Endothelial cell of umbilical vein (primary cell): Measurements from ENCODE around the gene FOXC1. TPM values are rescaled to one million over a fixed set of nuclear protein-coding genes. Genes with fewer than 3 reads are reported as not detected.

Experiments used
- BruUV-seq: library from RNA; stranded (reverse); fragments of 400-500 nt; replicated peaks from 2 replicates; lab custom pipeline; 2021; lab: Mats Ljungman, UMichigan
- CTCF ChIA-PET: fragments of 300-600, 350-600 bp; sonication (Branson Sonifier 250); formaldehyde crosslinking; loops from one replicate; lab custom pipeline; 2021; ENCODE audit warnings: antibody characterized with exemption, inconsistent platforms; lab: Charles Lee
- POLR2A ChIA-PET: fragments of 300-600, 350-600 bp; sonication (Branson Sonifier 250); formaldehyde crosslinking; loops from one replicate; lab custom pipeline; 2021; ENCODE audit warnings: antibody characterized with exemption, inconsistent platforms; lab: Charles Lee
- DNase-seq: peaks from one replicate; pipeline ENCODE4 v3.0.0-alpha.2; 2011; ENCODE audit warnings: low read depth, low spot score
- FAIRE-seq: peaks from 2 replicates; lab custom pipeline; 2011; peaks lifted over from hg19 to GRCh38; lab: Jason Lieb, UNC
- H2AFZ ChIP-seq: 2 replicates; pipeline ENCODE4 v1.6.0; 2012; ENCODE audit warnings: low read depth, low read length, control low read depth, inconsistent platforms
- H3K27ac ChIP-seq: 2 replicates; pipeline ENCODE4 v1.5.1; 2011; ENCODE audit warnings: low read depth, mild to moderate bottlenecking, control low read depth, low read length, moderate library complexity; ENCODE audit not compliant: insufficient read depth
- H3K27me3 ChIP-seq, 2 experiments: 2 replicates each; pipeline versions ENCODE4 v1.6.0 to v1.6.1; 2011; ENCODE audit warnings: low read length in 2 of 2, mixed read lengths in 1 of 2; ENCODE audit not compliant: control insufficient read depth in 2 of 2, insufficient read depth in 2 of 2
- H3K36me3 ChIP-seq, 2 experiments: 2 replicates in 1 of 2; 3 replicates in 1 of 2; pipeline ENCODE4 v1.5.1; 2011; ENCODE audit warnings: low read length in 2 of 2, mild to moderate bottlenecking in 1 of 2, moderate library complexity in 1 of 2; ENCODE audit not compliant: control insufficient read depth in 2 of 2, insufficient read depth in 2 of 2; ENCODE audit errors: extremely low read depth in 1 of 2
- H3K4me1 ChIP-seq: 3 replicates; pipeline ENCODE4 v1.5.1; 2011; ENCODE audit warnings: mild to moderate bottlenecking, low read length; ENCODE audit not compliant: control insufficient read depth, insufficient read depth; ENCODE audit errors: extremely low read depth
- H3K4me2 ChIP-seq: 2 replicates; pipeline ENCODE4 v1.6.1; 2011; ENCODE audit warnings: low read length, control low read depth, mixed read lengths; ENCODE audit not compliant: insufficient read depth
- H3K4me3 ChIP-seq, 3 experiments: fragments of 200-600 bp in 1 of 3; sonication (generic), shearing (Covaris generic) in 1 of 3; replicated peaks in 1 of 3; 2 replicates each; pipeline ENCODE4 v1.5.1; 2011 to 2016; ENCODE audit warnings: control low read depth in 3 of 3, low read length in 3 of 3, mild to moderate bottlenecking in 2 of 3, inconsistent platforms in 1 of 3, low read depth in 1 of 3, moderate library complexity in 1 of 3; ENCODE audit not compliant: insufficient read depth in 1 of 3
- H3K79me2 ChIP-seq: 2 replicates; pipeline ENCODE4 v1.6.0; 2012; ENCODE audit warnings: low read length, inconsistent platforms; ENCODE audit not compliant: control insufficient read depth, insufficient read depth
- H3K9ac ChIP-seq: replicated peaks from 2 replicates; pipeline ENCODE3; 2011; ENCODE audit warnings: low read length, control low read depth; ENCODE audit not compliant: insufficient read depth; ENCODE audit errors: extremely low read depth
- H3K9me1 ChIP-seq: replicated peaks from 3 replicates; pipeline ENCODE4 v1.6.0; 2011; ENCODE audit warnings: mild to moderate bottlenecking, low read length; ENCODE audit not compliant: control insufficient read depth, insufficient read depth; ENCODE audit errors: extremely low read depth
- H3K9me3 ChIP-seq: replicated peaks from 2 replicates; pipeline ENCODE4 v1.5.1; 2012; ENCODE audit warnings: low read length, inconsistent platforms; ENCODE audit not compliant: control insufficient read depth, insufficient read depth
- H4K20me1 ChIP-seq: replicated peaks from 2 replicates; pipeline ENCODE3; 2011; ENCODE audit warnings: mild to moderate bottlenecking, low read length; ENCODE audit not compliant: control insufficient read depth, insufficient read depth; ENCODE audit errors: extremely low read depth
- EZH2 ChIP-seq: IDR thresholded peaks from 2 replicates; pipeline ENCODE4 v1.6.1; 2012; ENCODE audit warnings: borderline replicate concordance, low read depth, mild to moderate bottlenecking, moderate library complexity, low read length, inconsistent platforms; ENCODE audit not compliant: severe bottlenecking
- FOS ChIP-seq: IDR thresholded peaks from 2 replicates; pipeline ENCODE4 v1.6.1; 2011; ENCODE audit warnings: mild to moderate bottlenecking, low read length, moderate library complexity, borderline replicate concordance; ENCODE audit not compliant: insufficient read depth
- GATA2 ChIP-seq: IDR thresholded peaks from 2 replicates; pipeline ENCODE4 v1.7.0; 2011; ENCODE audit warnings: low read depth, mild to moderate bottlenecking, moderate library complexity, mixed read lengths, low read length; ENCODE audit not compliant: insufficient read length, insufficient read depth
- JUN ChIP-seq: IDR thresholded peaks from 2 replicates; pipeline ENCODE4 v1.6.1; 2011; ENCODE audit warnings: borderline replicate concordance, low read depth; ENCODE audit not compliant: insufficient read length, insufficient read depth
- MYC ChIP-seq: IDR thresholded peaks from one replicate; pipeline ENCODE4 v1.6.1; 2011; ENCODE audit warnings: mild to moderate bottlenecking, low read depth, low read length
- POLR2A ChIP-seq: IDR thresholded peaks from 2 replicates; pipeline ENCODE4 v1.6.1; 2012; ENCODE audit warnings: low read depth, mild to moderate bottlenecking, control low read depth, low read length
- POLR2AphosphoS5 ChIP-seq: IDR thresholded peaks from 2 replicates; pipeline ENCODE4 v1.6.1; 2012; ENCODE audit warnings: low read depth, mild to moderate bottlenecking, control low read depth, low read length, moderate library complexity; ENCODE audit not compliant: insufficient read depth
- dilution Hi-C: fragments of 300-500 bp; cut with MboI; formaldehyde crosslinking; loops from one replicate; pipeline ENCODE4 v1.15.0; 2019; ENCODE audit warnings: low sequenced_read_pairs; ENCODE audit not compliant: extremely low pct_ligation_motif_present
- intact Hi-C: fragments of 100-400 bp; cut with micrococcal nuclease; formaldehyde crosslinking; loops from one replicate; pipeline ENCODE4 v1.10.0; 2022
- polyA plus RNA-seq, 4 experiments: library from polyadenylated mRNA; depleted of rRNA in 3 of 4; stranded (reverse) in 3 of 4; unstranded in 1 of 4; fragments of >200 nt; gene quantifications; 2 replicates each; pipeline versions ENCODE4 v1.2.1 to v1.2.3, GENCODE V29; 2011 to 2012; ENCODE audit warnings: missing spikeins in 1 of 4
- total RNA-seq: library from RNA; stranded (reverse); gene quantifications from 2 replicates; pipeline ENCODE4 v1.2.3, GENCODE V29; 2021
- TF ChIP-seq, protein P1 (sequence below): IDR thresholded peaks from 2 replicates; pipeline ENCODE4 v1.6.1; 2011; ENCODE audit not compliant: insufficient read depth, insufficient read length
- TF ChIP-seq, protein P2 (sequence below), 2 donors: IDR thresholded peaks; 1 replicate in 1 of 2; 2 replicates in 1 of 2; pipeline ENCODE4 v1.5.1; 2011; ENCODE audit warnings: low read length in 2 of 2, mild to moderate bottlenecking in 2 of 2, moderate library complexity in 2 of 2, control low read depth in 1 of 2, inconsistent platforms in 1 of 2, low read depth in 1 of 2; ENCODE audit not compliant: insufficient read depth in 1 of 2; ENCODE audit errors: extremely low read depth in 1 of 2

Gene FOXC1
- total and polyA plus RNA-seq, 2 donors (not counting 3 experiments of a cell fraction or from before 2014, with no cell fraction given), result 6.4 to 16.4 TPM

DNA sequence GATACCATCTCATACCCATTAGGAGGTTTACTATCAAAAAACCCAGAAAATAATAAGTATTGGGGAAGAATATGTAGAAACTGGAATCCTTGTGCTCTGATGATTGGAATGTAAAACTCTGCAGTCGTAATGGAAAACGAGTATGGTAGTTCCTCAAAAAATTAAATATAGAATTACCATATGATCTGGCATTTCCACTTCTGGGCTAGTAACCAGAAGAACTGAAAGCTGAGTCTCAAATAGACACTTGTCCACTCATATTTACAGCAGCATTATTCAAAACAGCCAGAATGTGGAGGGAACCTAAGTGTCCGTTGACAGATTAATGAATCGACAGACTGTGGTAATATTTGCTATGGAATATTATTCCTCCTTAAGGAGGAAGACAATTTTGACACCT lies 44.3 kb downstream of the FOXC1 start:
- no peaks in the 10 kb centered on the region for H3K9me3 ChIP-seq
- dilution Hi-C loops, result no loop called here
- no peaks in the 10 kb centered on the region for H3K4me1 ChIP-seq
- intact Hi-C loops, result no loop called here
- no peak for TF ChIP-seq GATA2
- no peak for TF ChIP-seq EZH2
- no peak for TF ChIP-seq POLR2A
- TF ChIP-seq POLR2AphosphoS5, result no peak
- no peak for TF ChIP-seq MYC
- TF ChIP-seq FOS, result no peak
- TF ChIP-seq, protein P1, sequence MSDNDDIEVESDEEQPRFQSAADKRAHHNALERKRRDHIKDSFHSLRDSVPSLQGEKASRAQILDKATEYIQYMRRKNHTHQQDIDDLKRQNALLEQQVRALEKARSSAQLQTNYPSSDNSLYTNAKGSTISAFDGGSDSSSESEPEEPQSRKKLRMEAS, result no peak
- no peak for TF ChIP-seq JUN
- TF ChIP-seq, protein P2, sequence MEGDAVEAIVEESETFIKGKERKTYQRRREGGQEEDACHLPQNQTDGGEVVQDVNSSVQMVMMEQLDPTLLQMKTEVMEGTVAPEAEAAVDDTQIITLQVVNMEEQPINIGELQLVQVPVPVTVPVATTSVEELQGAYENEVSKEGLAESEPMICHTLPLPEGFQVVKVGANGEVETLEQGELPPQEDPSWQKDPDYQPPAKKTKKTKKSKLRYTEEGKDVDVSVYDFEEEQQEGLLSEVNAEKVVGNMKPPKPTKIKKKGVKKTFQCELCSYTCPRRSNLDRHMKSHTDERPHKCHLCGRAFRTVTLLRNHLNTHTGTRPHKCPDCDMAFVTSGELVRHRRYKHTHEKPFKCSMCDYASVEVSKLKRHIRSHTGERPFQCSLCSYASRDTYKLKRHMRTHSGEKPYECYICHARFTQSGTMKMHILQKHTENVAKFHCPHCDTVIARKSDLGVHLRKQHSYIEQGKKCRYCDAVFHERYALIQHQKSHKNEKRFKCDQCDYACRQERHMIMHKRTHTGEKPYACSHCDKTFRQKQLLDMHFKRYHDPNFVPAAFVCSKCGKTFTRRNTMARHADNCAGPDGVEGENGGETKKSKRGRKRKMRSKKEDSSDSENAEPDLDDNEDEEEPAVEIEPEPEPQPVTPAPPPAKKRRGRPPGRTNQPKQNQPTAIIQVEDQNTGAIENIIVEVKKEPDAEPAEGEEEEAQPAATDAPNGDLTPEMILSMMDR (IDR thresholded peaks at IDR 0.05; ENCODE audit: extremely low read depth in 1 of 2, insufficient read depth in 1 of 2, low read depth in 1 of 2, low read length in 2 of 2), result no peak
- POLR2A ChIA-PET, result no interaction called here
- no peak overlapping the region for H3K4me3 ChIP-seq
- no peaks in the 10 kb centered on the region for H4K20me1 ChIP-seq
- H3K27ac ChIP-seq, result no peak overlapping the region
- H2AFZ ChIP-seq, result no peak overlapping the region
- FAIRE-seq (no peak), DNase-seq (no peak)
- no peaks in the 10 kb centered on the region for H3K79me2 ChIP-seq
- no peaks in the 10 kb centered on the region for H3K27me3 ChIP-seq
- BruUV-seq, result no TSS peak
- H3K36me3 ChIP-seq, result no peaks in the 10 kb centered on the region
- H3K9ac ChIP-seq, result no peak overlapping the region
- H3K4me2 ChIP-seq, result no peak overlapping the region
- CTCF ChIA-PET, result no interaction called here
- no peaks in the 10 kb centered on the region for H3K9me1 ChIP-seq
